ENCODE data around the gene METTL8. TPM values are rescaled to one million over a fixed set of nuclear protein-coding genes. Genes with fewer than 3 reads are reported as not detected.

METTL8 gene
- total RNA-seq, 4 donors from 2014 or later, result 28.6 to 44.0 (median 37.3) TPM

- H3K9me3 ChIP-seq, result no peaks in the 10 kb centered on the region
- WGBS, 2 donors (ENCODE audit: low coverage in 1 of 2), result 89 to 100% methylated on average over 1 to 3 of the region's 4 CpGs
These were observed 110.9 kb downstream of the METTL8 start for GRCh38 chr2:171322928-171323327.

GRCh38 chr2:171320731-171321130 is 113.1 kb downstream of the METTL8 start:
- no peak for ATAC-seq
- peak overlapping the region in 1 of 4 donors; percentile 60 for H3K27ac ChIP-seq
- H3K36me3 ChIP-seq, result peaks cover 0 to 24% of the 10 kb centered on the region in 2 donors
- no peaks in the 10 kb centered on the region for H3K27me3 ChIP-seq
- H3K4me1 ChIP-seq, result peaks cover 9 to 56% (median 11%) of the 10 kb centered on the region in 3 donors
- H3K4me3 ChIP-seq, result no peak overlapping the region
- TF ChIP-seq CTCF (IDR thresholded peaks at IDR 0.05), result no peak
- H3K9me3 ChIP-seq, result no peaks in the 10 kb centered on the region

More at GRCh38 chr2:171322928-171323327, 110.9 kb downstream of the METTL8 start:
- no peak for TF ChIP-seq EP300 (IDR thresholded peaks at IDR 0.05)
- no peak for TF ChIP-seq POLR2AphosphoS5 (IDR thresholded peaks at IDR 0.05)
- no peak for TF ChIP-seq POLR2A (IDR thresholded peaks at IDR 0.05)
- no peak for TF ChIP-seq CTCF (IDR thresholded peaks at IDR 0.05)
- H3K36me3 ChIP-seq, result peaks cover 0 to 24% of the 10 kb centered on the region in 2 donors
- H3K4me1 ChIP-seq, result peaks cover 6 to 51% (median 9%) of the 10 kb centered on the region in 3 donors
- H3K27ac ChIP-seq, result no peak overlapping the region
- no peaks in the 10 kb centered on the region for H3K27me3 ChIP-seq
- no peak for ATAC-seq
- H3K4me3 ChIP-seq, result no peak overlapping the region

GRCh38 chr2:171320208-171320621 is 113.6 kb downstream of the METTL8 start:
- WGBS, 2 donors (ENCODE audit: low coverage in 1 of 2), result 34 to 59% methylated on average over 5 of the region's 5 CpGs
- peak overlapping the region in 1 of 4 donors; percentile 60 for H3K27ac ChIP-seq
- TF ChIP-seq POLR2A (IDR thresholded peaks at IDR 0.05) (no peak), CTCF (IDR thresholded peaks at IDR 0.05) (no peak), POLR2AphosphoS5 (IDR thresholded peaks at IDR 0.05) (no peak), EP300 (IDR thresholded peaks at IDR 0.05) (no peak)
- H3K4me1 ChIP-seq, result peaks cover 9 to 61% (median 11%) of the 10 kb centered on the region in 3 donors
- no peaks in the 10 kb centered on the region for H3K27me3 ChIP-seq
- no peak for ATAC-seq
- peaks cover 0 to 24% of the 10 kb centered on the region in 2 donors for H3K36me3 ChIP-seq
- no peak overlapping the region for H3K4me3 ChIP-seq
- H3K9me3 ChIP-seq, result no peaks in the 10 kb centered on the region

- H3K27ac ChIP-seq, result peak overlapping the region; percentile 3 to 60 (median 58)
- TF ChIP-seq POLR2AphosphoS5 (IDR thresholded peaks at IDR 0.05) (no peak), EP300 (IDR thresholded peaks at IDR 0.05) (no peak), POLR2A (IDR thresholded peaks at IDR 0.05) (no peak), CTCF (IDR thresholded peaks at IDR 0.05) (no peak)
- peaks cover 0 to 19% of the 10 kb centered on the region in 2 donors for H3K36me3 ChIP-seq
- H3K9me3 ChIP-seq, result no peaks in the 10 kb centered on the region
- peaks cover 9 to 61% (median 11%) of the 10 kb centered on the region in 3 donors for H3K4me1 ChIP-seq
- no peak for ATAC-seq
- no peaks in the 10 kb centered on the region for H3K27me3 ChIP-seq
- 57 to 70% methylated on average over 12 of the region's 12 CpGs for WGBS, 2 donors (ENCODE audit: low coverage in 1 of 2)
- no peak overlapping the region for H3K4me3 ChIP-seq
These were observed 114.5 kb downstream of the METTL8 start for GRCh38 chr2:171319164-171319810.

- H3K4me1 ChIP-seq, result peaks cover 9 to 61% (median 11%) of the 10 kb centered on the region in 3 donors
- TF ChIP-seq CTCF (IDR thresholded peaks at IDR 0.05) (no peak), POLR2A (IDR thresholded peaks at IDR 0.05) (no peak), EP300 (IDR thresholded peaks at IDR 0.05) (no peak), POLR2AphosphoS5 (IDR thresholded peaks at IDR 0.05) (no peak)
- H3K4me3 ChIP-seq, result no peak overlapping the region
- peak overlapping the region; percentile 56 to 60 (median 58) for H3K27ac ChIP-seq
- H3K36me3 ChIP-seq, result peaks cover 0 to 11% of the 10 kb centered on the region in 2 donors
- no peaks in the 10 kb centered on the region for H3K9me3 ChIP-seq
- no peak for ATAC-seq
- H3K27me3 ChIP-seq, result no peaks in the 10 kb centered on the region
- WGBS, 2 donors (ENCODE audit: low coverage in 1 of 2), result 8 to 38% methylated on average over 4 to 6 of the region's 6 CpGs
These were observed 115.3 kb downstream of the METTL8 start for GRCh38 chr2:171318463-171318934.
